Panc1 (cell line): ENCODE measurements around the gene SANBR. TPM values are rescaled to one million over a fixed set of nuclear protein-coding genes. Genes with fewer than 3 reads are reported as not detected.

Experiments
- ATAC-seq: fragments of 200-7000 bp; cut with Tn5 transposase; 2 replicates; pipeline ENCODE4 v1.9.1; 2020; ENCODE audit warnings: mild to moderate bottlenecking, moderate library complexity
- BruUV-seq: library from RNA; stranded (reverse); fragments of 400-500 nt; replicated peaks from 2 replicates; lab custom pipeline; 2021; lab: Mats Ljungman, UMichigan
- CTCF ChIA-PET: fragments of 300-600 bp; sonication (Branson Sonifier 250); formaldehyde crosslinking; loops from one replicate; lab custom pipeline; 2022; ENCODE audit warnings: antibody characterized with exemption; lab: Charles Lee
- POLR2A ChIA-PET: fragments of 300-600 bp; sonication (Branson Sonifier 250); formaldehyde crosslinking; loops from one replicate; lab custom pipeline; 2022; ENCODE audit warnings: antibody characterized with exemption; lab: Charles Lee
- DNase-seq: peaks from one replicate; pipeline ENCODE4 v3.0.0-alpha.2; 2010; ENCODE audit warnings: low read depth, low spot score
- H3K27ac ChIP-seq: 2 replicates; pipeline ENCODE4 v1.5.1; 2011; ENCODE audit warnings: mild to moderate bottlenecking, low read length, inconsistent platforms
- H3K27me3 ChIP-seq: fragments of 200-500 bp; sonication (Bioruptor generic); 2 replicates; pipeline ENCODE4 v1.6.0; 2014; ENCODE audit warnings: low read length, inconsistent platforms; ENCODE audit not compliant: control insufficient read depth, insufficient read depth
- H3K36me3 ChIP-seq: fragments of 200-500 bp; sonication (Bioruptor generic); 2 replicates; pipeline ENCODE4 v1.5.1; 2014; ENCODE audit warnings: inconsistent platforms, mild to moderate bottlenecking, low read length, moderate library complexity; ENCODE audit not compliant: control insufficient read depth, insufficient read depth
- H3K4me1 ChIP-seq: 2 replicates; pipeline ENCODE4 v1.5.1; 2011; ENCODE audit warnings: inconsistent platforms, mild to moderate bottlenecking, low read length, moderate library complexity; ENCODE audit not compliant: control insufficient read depth, insufficient read depth
- H3K4me3 ChIP-seq, 2 experiments: 2 replicates each; pipeline ENCODE4 v1.5.1; 2011 to 2012; ENCODE audit warnings: low read depth in 2 of 2, low read length in 2 of 2, mild to moderate bottlenecking in 2 of 2, inconsistent platforms in 1 of 2, moderate library complexity in 1 of 2
- H3K9me3 ChIP-seq: fragments of 200-500 bp; sonication (Bioruptor generic); 2 replicates; pipeline ENCODE4 v1.5.1; 2014; ENCODE audit warnings: low read depth, mild to moderate bottlenecking, inconsistent platforms, low read length, moderate library complexity; ENCODE audit not compliant: control insufficient read depth, insufficient read depth
- CTCF ChIP-seq: fragments of 450-650 bp; IDR thresholded peaks from 2 replicates; pipeline ENCODE4 v1.5.1; 2017; ENCODE audit warnings: mild to moderate bottlenecking
- POLR2AphosphoS5 ChIP-seq: IDR thresholded peaks from 2 replicates; pipeline ENCODE4 v1.6.1; 2012; ENCODE audit warnings: mild to moderate bottlenecking, low read depth, low read length, moderate library complexity
- REST ChIP-seq, 2 experiments: IDR thresholded peaks; 2 replicates each; pipeline ENCODE4 v1.6.1; 2011 to 2012; ENCODE audit warnings: low read depth in 2 of 2, control low read depth in 1 of 2, low read length in 1 of 2, mild to moderate bottlenecking in 1 of 2, moderate library complexity in 1 of 2; ENCODE audit not compliant: insufficient read depth in 1 of 2
- SIN3A ChIP-seq: IDR thresholded peaks from 2 replicates; pipeline ENCODE4 v1.6.1; 2012; ENCODE audit warnings: low read depth, mild to moderate bottlenecking, low read length, moderate library complexity, borderline replicate concordance; ENCODE audit not compliant: insufficient read depth
- TCF7L2 ChIP-seq: IDR thresholded peaks from 2 replicates; pipeline ENCODE4 v1.6.1; 2011; ENCODE audit warnings: mild to moderate bottlenecking, low read depth, low read length, inconsistent platforms
- in situ Hi-C: cut with HindIII; loops from 2 replicates; pipeline ENCODE4 v1.10.0; 2016; ENCODE audit warnings: low sequenced_read_pairs, low pct_unique_long_range_greater_than_20kb
- intact Hi-C: fragments of 100-400 bp; cut with micrococcal nuclease; formaldehyde crosslinking; loops from one replicate; pipeline ENCODE4 v1.10.0; 2022; ENCODE audit not compliant: unreplicated experiment
- total RNA-seq: library from RNA; stranded (reverse); gene quantifications from one replicate; pipeline ENCODE4 v1.2.1, GENCODE V29; 2021; ENCODE audit not compliant: unreplicated experiment

Gene SANBR
- total RNA-seq, 1 experiment from 2014 or later, result 18.8 TPM

- no peaks in the 10 kb centered on the region for H3K4me1 ChIP-seq
- BruUV-seq, result no TSS peak
- H3K9me3 ChIP-seq, result no peaks in the 10 kb centered on the region
- in situ Hi-C loops, result no loop called here
- intact Hi-C loops, result no loop called here
- no peak for TF ChIP-seq CTCF
- TF ChIP-seq SIN3A, result no peak
- TF ChIP-seq TCF7L2, result no peak
- TF ChIP-seq REST (IDR thresholded peaks at IDR 0.05; ENCODE audit: insufficient read depth in 1 of 2, low read depth in 2 of 2, low read length in 1 of 2), result no peak
- no peak for TF ChIP-seq POLR2AphosphoS5
- ChIA-PET CTCF (no interaction called here), POLR2A (no interaction called here)
- peaks cover 14% of the 10 kb centered on the region for H3K36me3 ChIP-seq
- DNase-seq, result no peak
- ATAC-seq, result no peak
- no peaks in the 10 kb centered on the region for H3K27me3 ChIP-seq
- H3K27ac ChIP-seq, result no peak overlapping the region
- no peak overlapping the region for H3K4me3 ChIP-seq
Measured at GRCh38 chr2:61045226-61045625, 20.4 kb upstream of the SANBR start.

- Histone ChIP-seq H3K4me1 (no peaks in the 10 kb centered on the region), H3K9me3 (no peaks in the 10 kb centered on the region), H3K36me3 (peaks cover 14% of the 10 kb centered on the region), H3K4me3 (no peak overlapping the region), H3K27me3 (no peaks in the 10 kb centered on the region), H3K27ac (no peak overlapping the region)
- intact Hi-C loops, result no loop called here
- CTCF ChIA-PET, result no interaction called here
- DNase-seq (no peak), ATAC-seq (no peak)
- POLR2A ChIA-PET, result no interaction called here
- BruUV-seq, result no TSS peak
- in situ Hi-C loops, result no loop called here
- TF ChIP-seq CTCF (no peak), SIN3A (no peak), TCF7L2 (no peak), REST (IDR thresholded peaks at IDR 0.05; ENCODE audit: insufficient read depth in 1 of 2, low read depth in 2 of 2, low read length in 1 of 2) (no peak), POLR2AphosphoS5 (no peak)
Measured at GRCh38 chr2:61045999-61046398, 19.7 kb upstream of the SANBR start.
